Adrenal gland (tissue), 12 donors: ENCODE data around the gene TNFSF8. TPM values are rescaled to one million over a fixed set of nuclear protein-coding genes. Genes with fewer than 3 reads are reported as not detected.

Experiments used
- DNase-seq, 7 donors: peaks; one replicate each; pipeline ENCODE4 v3.0.0-alpha.2; 2019 to 2020
- H3K27ac ChIP-seq, 5 donors: fragments of 200-600 bp; sonication (generic) in 4 of 5; 1 replicate in 3 of 5; 2 replicates in 2 of 5; pipeline versions ENCODE4 v1.5.1 to v1.8.0; 2016 to 2020; ENCODE audit warnings: mild to moderate bottlenecking in 1 of 5
- H3K27me3 ChIP-seq: fragments of 200-600 bp; 2 replicates; pipeline ENCODE4 v1.8.0; 2021
- H3K36me3 ChIP-seq, 2 donors: fragments of 200-600 bp; replicated peaks in 1 of 2; 1 replicate in 1 of 2; 2 replicates in 1 of 2; pipeline versions ENCODE4 v1.5.1 to v1.8.0; 2018 to 2022
- H3K4me1 ChIP-seq, 2 donors: fragments of 200-600 bp; replicated peaks in 1 of 2; 1 replicate in 1 of 2; 2 replicates in 1 of 2; pipeline versions ENCODE4 v1.5.1 to v1.8.0; 2018 to 2021
- H3K4me3 ChIP-seq, 4 donors: fragments of 200-600 bp; sonication (generic) in 3 of 4; one replicate each; pipeline ENCODE4 v1.5.1; 2016 to 2018
- H3K9me3 ChIP-seq, 3 donors: fragments of 200-600 bp; sonication (generic) in 1 of 3; replicated peaks in 1 of 3; 1 replicate in 2 of 3; 2 replicates in 1 of 3; pipeline versions ENCODE4 v1.5.1 to v1.8.0; 2016 to 2021
- POLR2A ChIP-seq, 2 donors: fragments of 450-650 bp; IDR thresholded peaks; one replicate each; pipeline ENCODE4 v1.6.1; 2017; ENCODE audit warnings: antibody characterized with exemption in 2 of 2, mild to moderate bottlenecking in 2 of 2, moderate library complexity in 1 of 2
- WGBS, 4 donors: extraction: QIAGEN DNeasy Blood & Tissue Kit in 2 of 4; methylation state at CpG; one replicate each; pipeline versions ENCODE4 v1.1.5 to v1.1.7; 2013 to 2017; 5-methylcytosine and 5-hydroxymethylcytosine counted together
- intact Hi-C, 2 donors: fragments of 100-400 bp; cut with DNase I; formaldehyde crosslinking; loops; one replicate each; pipeline versions ENCODE4 v1.14.1 to v1.15.0; 2022 to 2023
- polyA plus RNA-seq, 3 donors: library from polyadenylated mRNA; stranded (reverse); fragments of 200-250 nt in 2 of 3; fragments of 350-450 nt in 1 of 3; fragmentation: Illumina TruSeq in 1 of 3; extraction: RNeasy Lipid Tissue Mini Kit (QIAGEN cat#74804) in 1 of 3; gene quantifications; one replicate each; pipeline ENCODE4 v1.2.3, GENCODE V29; 2013 to 2014
- total RNA-seq, 9 donors: library from RNA; depleted of rRNA in 4 of 9; stranded (reverse); fragments of >200 nt in 4 of 9; fragments of 120-200 nt in 1 of 9; fragmentation: NEBNext Ultra II Directional in 1 of 9; extraction: Animal tissue kit (Norgen Biotek cat#: 25700) in 1 of 9; gene quantifications; one replicate each; pipeline versions ENCODE4 v1.1.0 to v1.2.4, GENCODE V29; 2013 to 2023
- TF ChIP-seq, protein P1 (sequence below), 6 experiments: fragments of 450-650 bp in 4 of 6; fragments of 200-600 bp in 2 of 6; sonication (generic) in 1 of 6; IDR thresholded peaks; 1 replicate in 5 of 6; 2 replicates in 1 of 6; pipeline versions ENCODE4 v1.5.1 to v1.8.0; 2016 to 2021; ENCODE audit warnings: antibody characterized with exemption in 6 of 6, mild to moderate bottlenecking in 2 of 6, moderate library complexity in 1 of 6
- donor health status: healthy with polysubstance abuse.
- donor health status: Bipolar disorder and iron deficiency.
- donor health status: DM: yes; HTN: yes; CAD: no.
- donor health status: DM: no; HTN: no; CAD: no.
- donor health status: DM: no; HTN: no; CAD: no.
- donor health status: DM: yes; HTN: yes; CAD: no.

The TNFSF8 gene
- total and polyA plus RNA-seq, 12 donors, result 0.34 to 4.8 (median 1.4) TPM

DNA sequence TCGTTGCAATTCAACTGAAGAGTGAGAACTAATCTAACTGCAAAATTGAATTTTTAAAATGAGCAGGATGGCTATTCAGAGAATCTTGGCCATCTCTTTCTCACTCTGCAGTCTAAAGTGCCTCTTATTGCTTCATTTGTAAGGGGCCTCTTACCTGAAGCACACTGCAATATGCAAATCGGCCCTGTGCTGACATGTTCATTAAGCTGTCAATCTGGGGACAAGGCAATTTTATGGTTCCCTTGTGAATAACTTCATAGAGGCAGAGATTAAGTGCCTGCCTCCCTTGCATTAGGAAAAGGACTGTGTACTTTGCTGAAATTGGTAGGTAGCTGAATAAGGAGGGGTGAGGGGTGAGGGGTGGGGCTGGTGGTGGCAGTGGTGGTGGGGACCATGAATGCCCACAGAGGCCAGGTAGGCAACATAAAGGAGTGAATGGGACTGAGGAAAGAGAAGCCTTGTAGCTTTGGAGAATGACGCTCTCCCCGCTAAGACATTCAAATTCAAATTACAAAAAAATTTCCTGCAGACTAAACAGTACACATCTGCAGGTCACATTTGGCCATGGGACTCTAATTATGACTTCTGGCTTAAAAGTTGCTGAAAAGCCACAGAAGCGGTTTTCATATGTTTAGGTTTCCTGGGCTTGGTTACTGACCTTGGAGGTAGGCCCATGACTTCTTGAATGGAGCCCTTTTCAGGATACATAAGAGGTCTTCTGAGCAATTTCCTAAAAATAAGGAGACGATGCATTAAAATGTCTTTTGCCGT lies 25.0 kb downstream of the TNFSF8 start:
- TF ChIP-seq, protein P1, sequence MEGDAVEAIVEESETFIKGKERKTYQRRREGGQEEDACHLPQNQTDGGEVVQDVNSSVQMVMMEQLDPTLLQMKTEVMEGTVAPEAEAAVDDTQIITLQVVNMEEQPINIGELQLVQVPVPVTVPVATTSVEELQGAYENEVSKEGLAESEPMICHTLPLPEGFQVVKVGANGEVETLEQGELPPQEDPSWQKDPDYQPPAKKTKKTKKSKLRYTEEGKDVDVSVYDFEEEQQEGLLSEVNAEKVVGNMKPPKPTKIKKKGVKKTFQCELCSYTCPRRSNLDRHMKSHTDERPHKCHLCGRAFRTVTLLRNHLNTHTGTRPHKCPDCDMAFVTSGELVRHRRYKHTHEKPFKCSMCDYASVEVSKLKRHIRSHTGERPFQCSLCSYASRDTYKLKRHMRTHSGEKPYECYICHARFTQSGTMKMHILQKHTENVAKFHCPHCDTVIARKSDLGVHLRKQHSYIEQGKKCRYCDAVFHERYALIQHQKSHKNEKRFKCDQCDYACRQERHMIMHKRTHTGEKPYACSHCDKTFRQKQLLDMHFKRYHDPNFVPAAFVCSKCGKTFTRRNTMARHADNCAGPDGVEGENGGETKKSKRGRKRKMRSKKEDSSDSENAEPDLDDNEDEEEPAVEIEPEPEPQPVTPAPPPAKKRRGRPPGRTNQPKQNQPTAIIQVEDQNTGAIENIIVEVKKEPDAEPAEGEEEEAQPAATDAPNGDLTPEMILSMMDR (IDR thresholded peaks at IDR 0.05), result no peak
- no peak for TF ChIP-seq POLR2A (IDR thresholded peaks at IDR 0.05)
- no peaks in the 10 kb centered on the region for H3K27me3 ChIP-seq
- H3K9me3 ChIP-seq, result no peaks in the 10 kb centered on the region
- no peak for DNase-seq
- H3K36me3 ChIP-seq, result no peaks in the 10 kb centered on the region
- no peak overlapping the region for H3K4me3 ChIP-seq
- H3K27ac ChIP-seq, result no peak overlapping the region
- no peaks in the 10 kb centered on the region for H3K4me1 ChIP-seq
- intact Hi-C loops, result loop anchor here (5.0 to 10.0 kb wide), 2 partner anchors 168 to 501 kb away; no protein-coding TSS in a partner anchor
- WGBS, 4 donors, result 75 to 79% (median 79%) methylated on average over 7 of the region's 7 CpGs

DNA sequence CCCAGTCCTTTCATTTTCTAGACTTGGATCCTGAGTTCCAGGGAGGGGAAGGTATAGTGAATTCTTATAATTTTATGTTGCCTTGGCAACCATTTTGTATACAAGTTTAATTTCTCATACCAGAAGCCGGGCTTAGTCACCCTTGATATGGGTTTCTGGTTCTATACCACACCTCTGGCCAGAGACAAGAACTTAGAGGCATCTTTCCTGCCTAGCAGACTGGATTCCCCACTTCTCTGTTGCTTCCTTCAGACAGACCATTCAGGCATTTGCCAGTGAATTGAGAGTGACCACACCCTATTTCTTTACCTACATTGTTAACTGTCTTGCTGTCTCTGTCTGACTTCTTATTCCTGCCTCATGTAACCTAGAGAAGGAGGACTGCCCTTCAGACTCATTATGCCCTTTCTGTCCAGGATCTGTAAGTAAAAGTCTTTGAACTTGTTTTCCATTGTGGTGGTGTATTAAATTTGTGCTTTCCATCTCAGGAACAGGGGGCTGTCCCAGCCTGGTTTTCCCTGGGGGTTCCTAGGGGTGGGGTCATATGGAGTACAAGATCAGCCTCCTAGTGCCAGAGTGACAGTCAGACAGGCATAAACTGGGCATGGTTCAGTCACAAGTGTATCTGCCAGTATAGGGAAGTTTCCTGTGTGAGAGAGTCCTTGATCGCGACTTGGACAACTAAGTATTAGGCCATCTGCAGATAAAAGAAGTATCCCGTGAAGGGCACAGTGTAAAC lies 27.4 kb downstream of the TNFSF8 start:
- no peak for TF ChIP-seq POLR2A (IDR thresholded peaks at IDR 0.05)
- TF ChIP-seq, protein P1 (IDR thresholded peaks at IDR 0.05), result no peak
- intact Hi-C loops, result loop anchor here in 1 of 2 donors (10.0 kb wide), 1 partner anchor 498 kb away; no protein-coding TSS in a partner anchor
- 61 to 68% (median 66%) methylated on average over 4 of the region's 4 CpGs for WGBS, 4 donors
- Histone ChIP-seq H3K4me1 (no peaks in the 10 kb centered on the region), H3K9me3 (no peaks in the 10 kb centered on the region), H3K4me3 (no peak overlapping the region), H3K27ac (no peak overlapping the region), H3K27me3 (no peaks in the 10 kb centered on the region), H3K36me3 (no peaks in the 10 kb centered on the region)
- no peak for DNase-seq

DNA sequence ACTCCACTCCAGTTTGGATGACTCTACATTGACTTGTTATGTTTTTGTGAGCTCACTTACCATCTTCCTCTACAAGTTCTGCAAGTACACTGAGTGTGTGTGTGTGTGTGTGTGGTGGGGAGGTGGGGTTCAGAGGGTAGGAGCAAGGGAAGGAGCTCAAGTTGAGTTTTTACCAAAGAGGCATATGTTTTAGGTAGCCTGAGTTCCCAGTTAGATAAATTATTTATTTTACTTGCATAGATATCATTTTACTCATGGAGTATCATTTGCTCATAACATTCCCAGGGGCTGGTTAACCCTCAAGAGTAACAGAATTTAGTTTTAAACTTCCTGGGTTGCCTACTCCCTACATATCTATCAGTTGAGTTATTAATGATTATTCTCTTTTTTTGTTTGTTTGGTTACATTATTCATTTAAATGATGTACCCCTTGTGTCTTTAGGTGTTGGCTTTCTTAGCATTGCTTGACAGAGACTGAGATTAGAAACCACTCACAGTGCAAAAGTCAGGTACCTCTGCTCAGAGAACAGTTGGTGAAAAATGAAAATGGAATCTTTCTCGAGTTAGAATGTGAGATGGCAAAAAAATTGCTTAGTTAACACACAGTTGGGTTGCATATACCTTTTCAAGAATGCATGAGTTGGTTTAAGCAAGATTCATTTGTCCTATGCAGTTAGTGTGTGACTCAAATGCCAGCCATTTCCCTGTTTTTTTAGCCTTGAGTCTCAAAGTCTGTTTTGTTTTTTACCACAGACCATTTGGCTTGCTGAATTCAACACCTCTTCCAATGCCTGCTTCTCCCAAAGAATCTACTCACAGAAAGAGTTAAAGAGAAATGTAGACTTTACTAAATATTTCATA lies 29.2 kb downstream of the TNFSF8 start:
- no peaks in the 10 kb centered on the region for H3K4me1 ChIP-seq
- intact Hi-C loops, result loop anchor here in 1 of 2 donors (10.0 kb wide), 1 partner anchor 496 kb away; no protein-coding TSS in a partner anchor

More for the DNA sequence above, 29.2 kb downstream of the TNFSF8 start:
- no peak for DNase-seq
- Histone ChIP-seq H3K36me3 (no peaks in the 10 kb centered on the region), H3K9me3 (no peaks in the 10 kb centered on the region), H3K27ac (no peak overlapping the region), H3K27me3 (no peaks in the 10 kb centered on the region), H3K4me3 (no peak overlapping the region)
- WGBS, 4 donors, result 56 to 73% (median 64%) methylated on average over 1 of the region's 1 CpG
- TF ChIP-seq POLR2A (IDR thresholded peaks at IDR 0.05), result no peak
- TF ChIP-seq, protein P1 (IDR thresholded peaks at IDR 0.05), result no peak
